ENCODE measurements around the gene CHN2.

- TF ChIP-seq CTCF (conservative IDR thresholded peaks at IDR 0.05; ENCODE audit: low read depth, low read length) (no peak), EZH2 (IDR thresholded peaks at IDR 0.05; ENCODE audit: borderline replicate concordance, low read depth, low read length, poor library complexity, severe bottlenecking) (no peak)
Measured at GRCh38 chr7:29391262-29391661, 196.7 kb downstream of the CHN2 start.

All from A673 (cell line).